Peyer's patch (tissue), 4 donors: ENCODE results near the gene PPM1G. TPM values are rescaled to one million over a fixed set of nuclear protein-coding genes. Genes with fewer than 3 reads are reported as not detected.

Experiments
- DNase-seq, 3 donors: peaks; one replicate each; pipeline ENCODE4 v3.0.0-alpha.2; 2017 to 2019
- H3K27ac ChIP-seq, 4 donors: fragments of 200-600 bp; sonication (generic); one replicate each; pipeline ENCODE4 v1.5.1; 2016 to 2019
- H3K27me3 ChIP-seq, 2 donors: fragments of 200-600 bp; sonication (generic); one replicate each; pipeline ENCODE4 v1.5.1; 2019
- H3K36me3 ChIP-seq, 3 donors: fragments of 200-600 bp; sonication (generic); one replicate each; pipeline ENCODE4 v1.5.1; 2016 to 2019
- H3K4me1 ChIP-seq, 4 donors: fragments of 200-600 bp; sonication (generic); one replicate each; pipeline ENCODE4 v1.5.1; 2016 to 2019
- H3K4me3 ChIP-seq, 4 donors: fragments of 200-600 bp; sonication (generic); 1 replicate in 3 of 4; 2 replicates in 1 of 4; pipeline ENCODE4 v1.5.1; 2016 to 2019; ENCODE audit warnings: mild to moderate bottlenecking in 1 of 4
- H3K9me3 ChIP-seq, 4 donors: fragments of 200-600 bp; sonication (generic); one replicate each; pipeline ENCODE4 v1.5.1; 2016 to 2019; ENCODE audit warnings: mild to moderate bottlenecking in 1 of 4
- CTCF ChIP-seq, 6 experiments: fragments of 450-650 bp in 4 of 6; fragments of 200-600 bp in 2 of 6; sonication (generic) in 1 of 6; IDR thresholded peaks; one replicate each; pipeline ENCODE4 v1.5.1; 2017 to 2019; ENCODE audit warnings: antibody characterized with exemption in 6 of 6, mild to moderate bottlenecking in 3 of 6, moderate library complexity in 1 of 6
- POLR2A ChIP-seq, 2 donors: fragments of 450-650 bp; IDR thresholded peaks; one replicate each; pipeline ENCODE4 v1.5.1; 2017; ENCODE audit warnings: antibody characterized with exemption in 2 of 2, mild to moderate bottlenecking in 2 of 2, moderate library complexity in 2 of 2
- total RNA-seq, 4 donors: library from RNA; depleted of rRNA; stranded (reverse); fragments of >200 nt; gene quantifications; one replicate each; pipeline ENCODE4 v1.1.0, GENCODE V29; 2016

The PPM1G gene
- total RNA-seq, result 10 to 100 TPM; 36.1 to 77.6 (median 45.5) TPM

GRCh38 chr2:27409321-27410073 lies at the start of gene PPM1G:
Gene PPM1G, minus strand, starts transcription at chr2:27409591. Its CDS starts 169 bp downstream, at chr2:27409422.
- DNase-seq, result peak; percentile 92 to 99 (median 98)
- Histone ChIP-seq H3K4me1 (peaks cover 0 to 23% (median 3%) of the 10 kb centered on the region in 4 donors), H3K36me3 (no peaks in the 10 kb centered on the region), H3K9me3 (no peaks in the 10 kb centered on the region), H3K4me3 (peak within 1 kb of the TSS; percentile 84 to 99 (median 92)), H3K27ac (peak within 1 kb of the TSS; percentile 76 to 91 (median 85)), H3K27me3 (no peaks in the 10 kb centered on the region)
- TF ChIP-seq CTCF (IDR thresholded peaks at IDR 0.05), result peak in 2 of 6 experiments; percentile 16 to 26
- TF ChIP-seq POLR2A (IDR thresholded peaks at IDR 0.05), result peak; percentile 61 to 65

GRCh38 chr2:27453968-27454367 lies 44.6 kb upstream of the PPM1G start:
- Histone ChIP-seq H3K36me3 (peaks cover 0 to 47% (median 0%) of the 10 kb centered on the region in 3 donors), H3K9me3 (no peaks in the 10 kb centered on the region), H3K27ac (no peak overlapping the region), H3K27me3 (no peaks in the 10 kb centered on the region), H3K4me1 (no peaks in the 10 kb centered on the region), H3K4me3 (no peak overlapping the region)
- TF ChIP-seq CTCF (IDR thresholded peaks at IDR 0.05) (no peak), POLR2A (IDR thresholded peaks at IDR 0.05) (no peak)
- DNase-seq, result no peak

GRCh38 chr2:27451095-27451494 lies 41.7 kb upstream of the PPM1G start:
- no peaks in the 10 kb centered on the region for H3K9me3 ChIP-seq
- H3K4me3 ChIP-seq, result no peak overlapping the region
- H3K27ac ChIP-seq, result no peak overlapping the region
- DNase-seq, result no peak
- no peak for TF ChIP-seq CTCF (IDR thresholded peaks at IDR 0.05)
- TF ChIP-seq POLR2A (IDR thresholded peaks at IDR 0.05), result no peak
- H3K27me3 ChIP-seq, result no peaks in the 10 kb centered on the region
- H3K36me3 ChIP-seq, result peaks cover 0 to 28% (median 0%) of the 10 kb centered on the region in 3 donors
- no peaks in the 10 kb centered on the region for H3K4me1 ChIP-seq

GRCh38 chr2:27448381-27448780 lies 39.0 kb upstream of the PPM1G start:
- no peak for DNase-seq
- no peak for TF ChIP-seq POLR2A (IDR thresholded peaks at IDR 0.05)
- TF ChIP-seq CTCF (IDR thresholded peaks at IDR 0.05), result no peak
- Histone ChIP-seq H3K27me3 (no peaks in the 10 kb centered on the region), H3K36me3 (peaks cover 0 to 14% (median 0%) of the 10 kb centered on the region in 3 donors), H3K4me3 (no peak overlapping the region), H3K9me3 (no peaks in the 10 kb centered on the region), H3K4me1 (peaks cover 0 to 3% (median 0%) of the 10 kb centered on the region in 4 donors), H3K27ac (no peak overlapping the region)

- Histone ChIP-seq H3K4me3 (peak overlapping the region in 2 of 4 donors; percentile 41 to 45), H3K36me3 (peaks cover 0 to 19% (median 0%) of the 10 kb centered on the region in 3 donors), H3K9me3 (no peaks in the 10 kb centered on the region), H3K4me1 (peaks cover 0 to 11% (median 0%) of the 10 kb centered on the region in 4 donors), H3K27me3 (no peaks in the 10 kb centered on the region), H3K27ac (peak overlapping the region in 3 of 4 donors; percentile 85 to 98 (median 95))
- TF ChIP-seq CTCF (IDR thresholded peaks at IDR 0.05), result no peak
- peak; percentile 65 to 84 for TF ChIP-seq POLR2A (IDR thresholded peaks at IDR 0.05)
- DNase-seq, result peak in 2 of 3 donors; percentile 80 to 91
Observed at GRCh38 chr2:27446057-27446456, 36.7 kb upstream of the PPM1G start.
